ELF-1 (cell line): ENCODE measurements around the gene NDUFB2.
"Not testable (repeated sequence)": the region's sequence is repeated elsewhere in the genome, so short reads cannot be mapped to it uniquely, and the experiment has no call there.

Source experiments
- DNase-seq: peaks from one replicate; pipeline ENCODE4 v3.0.0-alpha.2; 2016; ENCODE audit warnings: low read depth, low spot score

The NDUFB2 gene

GRCh38 chr7:140689199-140690152 is 7.0 kb upstream of the NDUFB2 start:
- DNase-seq = no peak

- DNase-seq = peak; percentile 29
Measured at GRCh38 chr7:140691376-140692045, 5.0 kb upstream of the NDUFB2 start.

- not testable (repeated sequence) for DNase-seq
Measured at GRCh38 chr7:140693849-140694248, 2.7 kb upstream of the NDUFB2 start.

- no peak for DNase-seq
Measured at GRCh38 chr7:140694592-140694991, 1.9 kb upstream of the NDUFB2 start.

- no peak for DNase-seq
Measured at GRCh38 chr7:140695381-140695780, 1.1 kb upstream of the NDUFB2 start.

- DNase-seq = no peak
Measured at GRCh38 chr7:140696024-140696679, 356 bp upstream of the NDUFB2 start.

- no peak for DNase-seq
Measured at GRCh38 chr7:140697447-140698143, 1.1 kb downstream of the NDUFB2 start.

- no peak for DNase-seq
Measured at GRCh38 chr7:140698477-140698876, 2.0 kb downstream of the NDUFB2 start.

- DNase-seq = no peak
Measured at GRCh38 chr7:140702774-140703173, 6.3 kb downstream of the NDUFB2 start.

- DNase-seq = no peak
Measured at GRCh38 chr7:140704205-140704604, 7.7 kb downstream of the NDUFB2 start.

- DNase-seq = no peak
Measured at GRCh38 chr7:140707132-140707531, 10.6 kb downstream of the NDUFB2 start.

- DNase-seq = not testable (repeated sequence)
Measured at GRCh38 chr7:140708764-140709163, 12.3 kb downstream of the NDUFB2 start.

- DNase-seq = not testable (repeated sequence)
Measured at GRCh38 chr7:140712392-140712791, 15.9 kb downstream of the NDUFB2 start.

GRCh38 chr7:140714331-140715040 is 18.0 kb downstream of the NDUFB2 start:
- DNase-seq = no peak

GRCh38 chr7:140719721-140720120 is 23.2 kb downstream of the NDUFB2 start:
- DNase-seq = no peak

GRCh38 chr7:140722254-140722653 is 25.7 kb downstream of the NDUFB2 start:
- no peak for DNase-seq

GRCh38 chr7:140723006-140723405 is 26.5 kb downstream of the NDUFB2 start:
- DNase-seq = no peak

GRCh38 chr7:140723574-140723973 is 27.1 kb downstream of the NDUFB2 start:
- no peak for DNase-seq

GRCh38 chr7:140724706-140725105 is 28.2 kb downstream of the NDUFB2 start:
- DNase-seq = no peak

- no peak for DNase-seq
Measured at GRCh38 chr7:140726281-140726680, 29.8 kb downstream of the NDUFB2 start.

GRCh38 chr7:140732416-140732815 is 35.9 kb downstream of the NDUFB2 start:
- no peak for DNase-seq
